Embryonic facial prominence (tissue), 1 donor: ENCODE data around the gene FIBCD1.

Experiments
- DNase-seq: peaks from one replicate; pipeline ENCODE4 v3.0.0-alpha.2; 2016; ENCODE audit errors: extremely low spot score

Gene FIBCD1

DNA sequence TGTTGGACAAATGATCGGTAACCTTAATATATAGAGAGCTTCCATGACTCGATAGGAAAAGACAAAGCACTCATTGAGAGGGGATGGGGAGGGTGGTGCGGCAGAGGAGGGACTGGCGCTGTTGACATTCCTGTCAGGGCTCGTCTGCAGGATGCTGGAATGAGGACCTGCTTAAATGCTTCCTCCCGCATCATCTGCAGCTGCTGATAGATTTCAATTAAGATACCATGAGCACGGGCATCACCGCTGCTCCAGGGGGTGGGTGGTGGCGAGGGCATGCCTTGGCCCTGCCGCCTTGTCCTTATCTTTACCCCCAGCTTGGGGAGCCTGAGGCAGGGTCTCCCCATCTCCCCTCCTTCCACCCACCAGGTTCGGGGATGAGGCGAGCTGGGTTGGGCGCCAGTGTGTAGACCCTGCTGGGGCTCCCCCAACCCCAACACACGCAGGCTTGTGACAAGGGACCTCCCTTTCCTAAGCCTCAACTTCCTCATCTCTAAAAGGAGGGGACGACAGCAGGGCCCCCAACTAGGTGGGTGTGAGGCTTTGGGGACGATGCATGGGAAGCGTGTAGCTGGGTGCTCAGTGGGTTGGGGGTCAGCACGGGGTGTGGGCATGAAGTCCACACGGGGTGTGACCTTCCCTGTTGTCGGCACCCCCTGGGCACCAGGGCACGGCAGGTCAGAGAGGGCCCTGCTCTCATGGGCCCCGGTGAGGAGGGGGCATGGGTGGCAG, 30.7 kb downstream of the FIBCD1 start:
- DNase-seq, result no peak

DNA sequence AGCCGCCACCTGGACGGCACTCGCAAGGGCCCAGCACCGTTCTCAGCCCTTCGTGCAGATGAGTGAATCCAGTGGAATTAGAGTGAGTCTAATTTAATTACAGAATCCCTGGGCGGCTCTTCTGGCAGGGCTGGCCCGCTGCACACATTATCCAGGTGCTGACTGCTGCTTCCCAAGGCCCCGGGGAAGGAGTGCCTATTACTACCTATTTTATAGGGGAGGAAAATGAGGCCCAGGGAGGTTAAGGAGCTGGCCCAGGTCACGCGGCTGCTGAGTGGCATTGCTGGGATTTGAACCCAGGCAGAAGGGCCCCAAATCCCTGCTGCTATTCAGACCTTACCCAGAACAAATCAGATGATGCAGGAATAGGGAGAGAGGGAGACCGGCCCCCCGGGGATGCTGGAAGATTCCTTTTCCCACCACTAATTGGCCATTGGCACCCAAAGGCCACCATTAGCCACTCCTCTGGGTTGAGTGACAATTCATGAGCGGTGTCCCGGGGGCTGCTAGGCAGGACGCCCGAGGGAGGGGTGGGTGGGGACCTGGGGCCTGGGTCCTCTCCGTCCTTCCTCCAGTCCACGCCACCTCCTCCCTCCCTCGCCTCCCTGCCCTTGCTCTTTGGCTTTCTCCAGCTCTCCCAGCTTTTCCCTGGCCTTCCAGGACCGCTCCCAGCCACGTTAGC, 32.2 kb downstream of the FIBCD1 start:
- DNase-seq, result no peak

DNA sequence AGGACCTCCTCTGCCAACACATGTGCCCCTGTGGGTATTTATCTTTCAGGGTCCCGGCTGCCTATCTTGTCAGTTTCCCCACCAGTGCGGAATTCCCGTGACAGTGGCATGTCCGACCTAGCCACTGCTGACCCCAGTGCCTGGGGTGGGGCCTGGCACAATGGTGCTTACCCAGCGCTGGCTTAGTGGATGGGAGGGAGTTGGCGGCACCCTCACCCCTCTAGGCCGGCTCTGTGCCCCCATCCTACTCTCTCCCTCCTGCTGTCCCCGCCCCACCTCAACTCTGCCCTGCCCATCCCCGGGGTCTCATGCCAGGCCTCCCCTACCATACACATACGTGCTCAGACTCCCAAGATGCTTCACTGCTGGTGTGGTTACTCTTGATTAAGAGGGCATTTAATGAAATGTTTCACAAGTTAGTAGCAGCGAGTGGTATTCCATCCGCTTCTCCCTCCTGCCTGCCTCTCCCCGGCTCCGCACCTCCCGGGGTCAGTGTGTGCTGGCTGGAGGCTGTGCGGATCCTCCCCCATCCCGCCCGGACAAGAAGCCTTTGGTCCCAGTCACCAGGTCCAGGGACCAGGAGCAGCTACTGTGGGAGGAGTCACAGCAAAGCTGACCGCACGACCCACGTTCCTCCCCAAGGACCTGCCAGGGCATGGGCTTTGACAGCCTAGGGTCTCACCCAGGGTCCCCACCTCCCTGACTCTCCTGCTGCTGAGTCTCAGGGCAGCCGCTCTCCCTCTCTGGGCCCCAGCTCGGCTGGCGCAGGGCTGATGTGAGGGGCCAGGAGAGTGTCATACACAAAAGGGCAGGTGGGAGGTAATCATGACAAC, 32.9 kb downstream of the FIBCD1 start:
- DNase-seq, result no peak

DNA sequence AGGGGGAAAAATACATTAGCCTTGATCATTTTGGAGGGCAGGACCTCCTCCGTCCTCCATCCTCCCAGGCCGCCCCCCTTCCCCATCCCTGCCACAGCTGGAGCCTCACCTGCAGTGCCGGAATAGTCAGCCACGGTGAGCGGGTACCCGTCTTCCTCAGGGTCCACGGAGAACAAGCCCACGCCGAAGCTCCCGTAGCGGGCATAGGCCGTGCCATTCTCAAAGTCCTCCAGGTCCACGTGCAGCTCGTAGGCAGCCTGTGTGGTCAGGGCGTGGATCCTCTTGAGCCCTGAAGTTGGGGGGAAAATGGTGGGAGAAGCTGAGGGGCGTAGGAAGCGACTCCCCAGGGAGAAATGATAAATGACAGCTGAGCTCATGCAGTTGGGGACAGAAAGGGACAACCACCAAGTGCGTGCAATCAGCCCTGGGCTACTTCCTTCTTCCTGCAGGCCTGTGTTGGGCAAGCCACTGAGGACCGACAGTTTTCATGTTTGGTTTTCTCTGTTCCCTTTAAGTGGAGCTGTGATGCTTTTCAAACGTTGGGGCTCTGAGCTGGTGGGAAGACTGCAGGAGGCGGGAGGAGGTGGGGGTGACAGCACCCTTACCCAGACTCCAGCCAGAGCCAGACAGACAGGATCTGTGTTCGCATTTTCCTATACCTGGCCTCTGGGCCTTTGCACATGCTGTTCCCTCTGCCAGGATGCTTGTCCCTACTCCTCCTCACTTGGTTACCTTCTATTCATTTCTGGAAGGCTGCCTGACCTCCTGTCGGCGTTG, 33.7 kb downstream of the FIBCD1 start:
- DNase-seq, result no peak

DNA sequence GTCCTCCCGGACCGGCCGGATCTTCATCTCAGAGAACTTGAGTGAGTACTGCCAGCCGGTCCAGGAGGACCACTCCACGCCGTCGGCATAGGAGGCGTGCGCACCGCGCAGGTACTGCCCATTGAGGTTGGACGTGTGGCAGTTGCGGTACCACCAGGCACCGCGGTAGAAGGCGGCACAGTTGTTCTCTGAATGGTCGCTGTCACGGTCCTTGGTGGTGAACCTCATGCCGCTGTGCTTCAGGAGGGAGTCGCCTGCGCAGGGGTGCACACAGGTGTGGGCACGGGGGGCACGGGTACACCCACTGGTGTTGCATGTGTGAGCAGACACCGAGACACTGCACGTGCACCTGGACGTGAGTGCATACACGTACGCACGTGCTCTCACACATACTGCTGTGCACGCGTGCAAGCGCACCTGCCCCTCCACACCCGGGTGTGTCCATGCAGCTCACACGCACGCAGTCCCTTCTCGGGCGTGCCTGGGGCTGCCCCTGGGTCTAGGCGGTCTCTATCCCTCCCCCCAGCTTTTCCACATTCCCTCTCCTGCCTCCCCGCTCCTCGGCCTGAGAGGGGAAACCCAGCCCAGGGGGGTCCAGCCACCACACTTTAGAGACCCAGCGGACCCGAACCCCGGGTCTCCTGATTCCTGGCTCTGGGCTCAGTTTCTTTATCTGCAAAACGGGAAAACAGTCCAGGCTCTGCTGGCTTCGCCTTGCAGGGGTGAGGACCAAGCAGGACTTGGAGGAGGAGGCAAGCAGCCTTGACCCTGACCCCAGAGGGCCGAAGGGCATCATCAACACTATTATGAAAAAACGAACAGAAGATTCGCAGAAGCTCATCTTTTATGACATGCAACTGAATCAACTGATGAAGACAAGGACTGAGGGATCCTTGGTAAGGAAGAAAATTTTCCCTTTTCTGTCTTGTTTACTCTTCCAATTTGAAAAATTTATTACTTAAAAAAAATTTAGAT, 34.7 kb downstream of the FIBCD1 start:
- DNase-seq, result no peak

DNA sequence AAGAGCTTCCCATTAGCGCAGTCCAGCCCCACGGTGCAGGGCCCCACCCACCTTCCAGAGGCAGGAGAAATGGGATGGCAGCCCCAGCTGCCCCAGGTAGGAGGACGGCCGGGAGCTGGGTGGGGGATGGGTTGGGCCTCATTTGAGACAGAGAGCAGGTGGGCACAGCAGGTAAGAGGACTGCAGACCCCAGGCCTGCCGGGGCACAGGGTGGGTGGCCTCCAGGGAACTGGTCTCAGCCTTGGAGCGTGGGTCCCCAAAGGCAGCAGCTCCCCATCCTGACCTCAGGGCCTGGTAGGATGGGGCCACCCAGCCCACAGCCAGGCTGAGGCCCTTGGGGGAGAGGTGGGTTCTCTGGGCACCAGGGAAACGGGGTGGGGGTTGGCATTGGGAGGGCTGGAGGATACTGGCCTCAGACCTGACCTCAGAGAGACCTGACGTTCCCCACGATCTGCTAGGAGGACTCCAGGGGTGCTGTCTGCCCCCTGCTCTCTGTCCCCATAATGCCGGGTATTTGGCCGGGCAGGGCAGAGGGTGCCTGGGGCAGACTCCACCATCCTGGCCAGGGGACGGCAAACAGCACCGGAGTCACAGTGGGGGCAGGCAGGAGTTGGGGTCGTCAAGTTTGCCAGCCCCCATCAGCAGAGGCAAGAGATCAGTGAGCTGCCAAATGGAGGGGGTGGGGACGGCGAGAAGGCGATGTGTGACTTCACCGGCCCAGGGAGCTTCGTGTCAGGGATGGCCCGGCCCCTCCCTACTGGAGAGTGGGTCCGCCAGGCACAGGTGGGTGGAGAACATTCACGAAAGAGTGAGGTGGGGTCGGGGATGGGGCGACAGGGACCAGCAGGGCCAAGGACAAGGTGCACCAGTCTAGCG, 35.6 kb downstream of the FIBCD1 start:
- no peak for DNase-seq

DNA sequence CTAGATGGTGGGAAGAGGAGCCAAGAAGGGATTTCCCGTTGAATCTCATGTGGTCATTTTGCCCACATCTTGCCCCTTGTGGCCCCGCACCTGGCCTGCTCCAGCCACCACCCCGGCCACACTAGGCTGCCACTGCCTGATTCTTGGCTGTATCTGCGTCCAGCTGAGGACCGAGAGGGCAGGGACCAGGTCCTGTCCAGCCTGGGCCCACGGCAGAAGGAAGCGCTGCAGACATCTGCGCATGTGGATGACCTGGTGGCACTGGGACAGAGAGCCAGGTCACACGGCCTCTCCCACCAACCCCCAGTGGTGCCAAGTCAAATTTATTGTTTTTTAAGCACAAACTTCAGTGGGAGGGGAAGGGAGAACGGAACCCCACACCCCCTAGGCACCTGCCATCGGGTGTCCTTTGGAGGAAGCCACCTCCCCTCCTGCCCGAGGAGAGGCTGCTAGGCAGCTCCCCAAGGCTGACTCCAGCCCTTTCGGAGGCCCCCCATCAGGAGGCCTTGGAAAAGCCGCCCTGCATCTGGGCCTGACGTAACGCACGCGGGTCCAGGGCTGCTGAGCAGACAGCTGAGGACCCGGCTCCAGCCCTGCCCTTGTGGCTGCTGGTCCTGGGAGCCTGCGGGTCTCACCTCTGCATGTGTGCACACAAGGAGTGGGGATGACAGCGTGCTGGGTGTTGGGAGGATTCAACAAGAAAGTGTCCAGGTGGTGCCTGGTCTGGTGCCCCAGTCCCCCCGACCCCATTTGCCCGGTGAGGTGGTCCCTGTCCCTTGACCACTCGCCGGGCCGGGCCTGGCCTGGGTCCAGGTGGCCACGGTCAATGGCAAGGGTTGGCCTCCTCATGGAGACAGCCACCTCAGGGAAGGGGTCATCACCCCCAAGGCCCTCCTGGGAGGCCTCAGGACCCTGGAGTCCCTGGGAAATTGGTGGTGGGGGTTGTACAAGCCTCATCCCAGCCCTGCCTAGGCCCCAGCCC, 36.6 kb downstream of the FIBCD1 start:
- DNase-seq, result no peak

DNA sequence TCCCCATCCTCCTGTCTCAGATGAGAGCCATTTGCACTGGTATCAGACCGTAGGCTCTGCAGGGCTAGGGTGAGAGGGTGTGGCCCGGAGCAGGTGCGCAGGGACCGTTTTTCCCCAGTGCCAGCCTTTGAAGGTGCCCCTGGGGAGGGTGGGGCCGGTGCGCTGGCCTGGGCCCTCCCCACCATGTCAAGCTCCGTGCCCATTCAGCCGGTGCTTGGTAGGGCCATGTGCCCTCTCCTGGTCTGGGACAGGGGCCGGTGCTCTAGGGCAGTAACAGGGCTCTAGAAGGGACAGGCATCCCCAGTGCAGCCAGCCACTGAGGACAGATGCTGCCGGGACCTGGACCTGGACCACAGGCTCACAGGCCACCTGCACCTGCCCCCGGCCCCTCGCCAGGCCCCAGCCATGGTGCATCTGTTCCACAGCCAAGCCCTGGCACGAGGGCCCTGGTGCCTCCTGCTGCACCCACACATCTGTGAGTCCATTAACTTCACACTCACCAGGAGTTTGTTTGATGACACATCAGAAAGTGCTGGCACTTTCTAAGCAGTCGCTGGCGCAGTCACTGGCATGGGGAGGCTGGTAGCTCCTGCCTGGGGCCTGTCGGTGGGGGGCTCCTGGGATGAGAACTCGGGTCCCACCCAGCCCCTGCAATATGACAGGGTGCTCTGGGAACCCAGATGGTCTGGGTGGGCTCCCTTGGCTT, 37.4 kb downstream of the FIBCD1 start:
- no peak for DNase-seq

DNA sequence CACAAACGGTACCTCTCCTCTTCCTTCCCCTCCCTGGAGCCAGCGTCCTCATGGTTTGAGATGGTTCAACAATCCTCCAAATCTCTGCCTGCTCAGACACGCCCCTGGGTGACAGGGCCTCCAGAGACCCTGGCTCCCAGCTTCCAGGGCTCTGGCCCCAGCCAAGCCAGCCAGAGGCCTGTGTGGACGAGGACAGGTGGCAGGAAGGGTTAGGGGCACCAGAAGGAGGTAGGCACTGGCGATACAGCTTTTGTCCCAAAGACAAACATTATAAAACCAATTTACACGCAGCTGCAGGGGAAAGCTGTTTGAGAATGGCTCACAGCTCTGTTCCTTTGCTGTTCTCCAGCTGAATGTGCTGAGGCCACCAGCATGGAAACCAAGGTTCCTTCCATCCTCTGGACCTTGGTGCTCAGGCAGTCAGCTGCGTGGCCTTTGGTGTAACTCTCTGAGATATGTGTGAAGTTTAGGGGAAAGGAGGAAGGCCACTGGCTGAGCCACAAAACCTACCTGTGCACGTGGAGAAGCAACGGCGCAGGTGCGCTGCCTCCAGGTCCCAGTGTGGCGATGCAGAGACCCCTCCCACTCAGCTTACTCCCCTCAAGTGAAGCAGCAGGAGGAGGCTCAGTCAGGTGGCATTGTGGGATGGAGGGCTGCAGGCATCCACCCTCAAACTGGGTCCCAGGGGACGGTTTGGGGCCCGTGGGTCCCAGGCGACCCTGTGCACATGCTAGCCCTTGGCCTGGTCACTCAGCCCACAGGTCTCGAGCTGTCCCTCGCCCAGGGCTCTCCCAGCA, 38.1 kb downstream of the FIBCD1 start:
- DNase-seq, result no peak

DNA sequence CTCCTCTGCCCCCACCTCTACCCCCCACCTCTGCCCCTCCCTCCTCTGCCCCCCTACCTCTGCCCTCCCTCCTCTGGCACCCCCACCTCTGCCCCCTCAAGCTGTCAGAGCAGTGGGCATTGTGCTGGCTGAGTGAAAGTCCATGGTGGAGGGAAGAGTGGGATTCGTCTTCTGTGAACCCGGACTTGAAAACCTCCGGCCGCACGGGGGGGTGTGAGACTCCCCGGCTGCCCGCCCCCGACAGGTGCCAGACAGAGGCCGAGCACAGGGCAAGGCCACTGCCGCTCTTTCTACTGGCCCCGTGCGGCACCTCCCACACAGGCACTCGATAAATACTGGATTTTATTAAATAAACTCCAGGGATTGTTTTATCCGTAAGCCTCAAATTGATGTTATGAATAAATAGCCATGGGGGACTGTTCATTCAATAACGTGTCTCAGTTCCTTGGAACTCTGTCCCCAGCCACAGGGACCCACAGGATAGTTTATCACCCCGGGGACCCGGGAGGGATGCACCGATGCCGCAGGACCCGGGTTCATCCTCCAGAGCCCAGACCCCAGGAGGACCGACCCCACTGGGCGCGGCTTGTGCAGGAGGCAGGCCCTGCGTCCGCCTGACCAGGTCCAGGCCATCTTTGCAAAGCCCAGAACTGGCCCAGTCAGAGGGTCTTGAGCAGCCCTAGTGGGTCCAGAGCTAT, 39.8 kb downstream of the FIBCD1 start:
- no peak for DNase-seq

DNA sequence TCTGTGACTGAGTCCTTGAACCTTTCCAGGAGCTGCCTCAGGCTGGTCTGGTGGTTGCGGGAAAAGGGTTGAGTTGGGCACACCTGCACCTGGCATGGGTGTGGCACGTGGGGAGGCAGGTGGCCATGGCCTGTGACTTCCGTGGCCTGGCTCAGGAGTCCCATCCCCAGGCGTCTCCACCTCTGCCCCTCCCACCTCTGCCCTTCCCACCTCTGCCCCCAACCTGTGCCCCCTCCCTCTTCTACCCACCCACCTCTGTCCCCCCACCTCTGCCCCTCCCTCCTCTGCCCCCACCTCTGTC, 40.5 kb downstream of the FIBCD1 start:
- no peak for DNase-seq

DNA sequence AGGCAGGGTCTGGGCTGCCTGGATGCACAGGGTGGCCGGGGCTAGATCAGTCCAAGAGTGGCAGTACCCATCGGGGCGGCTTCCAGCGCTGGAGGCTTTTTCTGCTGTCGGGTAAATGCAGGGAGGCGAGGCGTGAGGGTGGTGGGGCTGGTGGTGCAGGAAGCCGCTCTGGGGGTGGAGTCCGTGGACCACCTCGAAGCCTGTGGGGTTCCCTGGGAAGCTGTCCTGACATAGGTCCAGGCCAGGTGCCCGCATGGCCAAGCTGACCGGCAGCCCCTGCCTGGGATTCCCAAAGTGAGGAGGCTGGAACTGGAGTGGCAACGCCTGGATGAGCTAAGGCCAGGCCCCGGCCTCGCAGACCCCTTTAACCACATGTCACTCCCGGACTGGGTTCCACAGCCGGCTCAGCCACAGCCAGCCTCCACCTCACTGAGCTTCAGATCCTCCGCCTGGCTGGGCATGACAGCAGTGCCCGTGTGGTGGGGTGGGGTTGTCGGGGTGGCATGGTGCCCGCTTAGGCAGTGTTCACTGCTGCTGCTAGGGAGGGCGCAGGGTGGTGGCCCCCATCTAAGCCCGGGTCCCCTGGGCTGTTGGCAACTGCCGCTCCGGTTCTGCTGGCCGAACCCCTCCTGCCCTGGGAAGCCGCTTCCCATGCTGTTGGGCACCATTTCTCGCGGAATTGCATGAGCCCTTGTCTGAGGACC, 41.0 kb downstream of the FIBCD1 start:
- no peak for DNase-seq

DNA sequence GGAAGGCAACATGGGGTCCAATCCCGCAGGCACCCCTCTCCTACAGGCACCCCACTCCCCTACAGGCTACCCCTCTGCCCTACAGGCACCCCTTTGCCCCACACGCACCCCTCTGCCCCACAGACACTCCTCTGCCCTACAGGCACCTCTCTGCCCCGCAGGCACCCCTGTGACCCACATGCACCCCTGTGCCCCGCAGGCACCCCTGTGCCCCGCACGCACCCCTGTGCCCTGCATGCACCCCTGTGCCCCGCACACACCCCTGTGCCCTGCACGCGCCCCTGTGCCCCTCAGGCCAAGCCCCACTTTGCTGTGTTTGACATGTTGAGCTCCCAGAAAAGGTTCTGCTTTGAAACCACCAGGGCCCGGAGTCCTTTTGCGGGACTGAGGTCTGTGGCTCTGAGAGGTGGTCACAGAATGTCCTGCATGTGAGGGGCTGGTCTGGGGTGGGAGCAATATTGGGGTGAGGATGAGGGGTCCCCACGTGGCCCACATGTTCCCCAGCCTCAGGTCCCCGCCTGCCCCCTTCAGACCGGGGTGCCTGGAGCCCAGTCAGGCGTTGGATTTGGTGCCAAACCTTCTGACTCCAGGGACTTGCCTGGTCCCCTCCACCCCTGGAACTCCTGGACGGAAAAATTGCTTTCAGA, 41.8 kb downstream of the FIBCD1 start:
- DNase-seq, result no peak

DNA sequence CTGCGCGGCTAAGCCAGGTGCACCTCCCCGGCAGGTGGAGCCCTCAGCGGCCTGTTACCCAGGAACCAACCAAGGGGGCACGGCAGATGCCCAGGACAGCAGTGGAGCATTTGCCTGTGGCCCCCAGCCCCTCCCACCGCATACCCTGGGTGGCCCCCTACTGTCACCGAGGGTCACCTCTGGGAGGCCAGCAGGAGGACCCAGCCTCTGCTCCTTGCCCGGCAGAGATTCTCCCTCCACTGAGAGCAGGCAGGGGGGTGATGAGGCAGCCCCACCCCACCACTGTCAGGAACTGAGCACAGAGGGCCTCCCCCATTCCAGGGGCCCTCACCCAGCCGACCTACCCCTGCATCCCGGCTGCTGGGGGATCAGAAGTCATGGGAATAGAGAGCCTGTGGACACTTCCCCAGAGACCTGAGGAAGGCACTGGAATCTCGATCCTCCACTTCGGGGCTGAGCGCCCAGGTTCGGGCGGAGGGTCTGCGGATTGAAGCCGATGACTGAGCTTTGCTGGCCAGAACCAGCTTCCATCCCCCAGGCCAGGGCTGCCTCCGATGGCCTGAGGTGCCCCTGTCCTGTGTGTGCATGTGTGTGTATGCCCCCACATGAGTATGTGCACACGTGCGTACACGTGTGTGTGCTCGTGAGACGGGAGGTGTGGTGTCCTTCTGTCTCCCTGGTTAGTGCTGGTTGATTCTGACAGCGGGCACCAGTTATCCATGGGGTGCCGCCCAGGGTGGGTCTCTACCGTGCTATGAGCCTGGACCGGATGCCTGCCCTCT, 42.6 kb downstream of the FIBCD1 start, which contains the start of gene QRFP:
Gene QRFP (minus strand): TSS at position 580 of the 782 bp plus-strand sequence. CDS start 2,974 bp downstream, outside the sequence.
- no peak for DNase-seq
